Smooth muscle cell (in vitro differentiated cells): ENCODE results near the gene LRP1B. TPM values are rescaled to one million over a fixed set of nuclear protein-coding genes. Genes with fewer than 3 reads are reported as not detected.

ENCODE experiments used
- DNase-seq: peaks from one replicate; lab custom pipeline; 2025; ENCODE audit not compliant: unreplicated experiment; lab: John Stamatoyannopoulos, UW
- H2AFZ ChIP-seq: fragments of 200-600 bp; sonication (generic); 2 replicates; pipeline ENCODE4 v1.6.0; 2016; ENCODE audit warnings: antibody characterized with exemption, low read depth, mild to moderate bottlenecking
- H3F3A ChIP-seq: fragments of 200-600 bp; sonication (generic); 2 replicates; pipeline ENCODE4 v1.6.0; 2017; ENCODE audit warnings: antibody characterized with exemption, low read depth
- H3K27ac ChIP-seq: fragments of 200-600 bp; sonication (generic); 2 replicates; pipeline ENCODE4 v1.5.1; 2016; ENCODE audit warnings: low read depth, mild to moderate bottlenecking
- H3K27me3 ChIP-seq: fragments of 200-600 bp; sonication (generic); 2 replicates; pipeline ENCODE4 v1.6.1; 2016; ENCODE audit warnings: low read depth, mild to moderate bottlenecking
- H3K36me3 ChIP-seq: fragments of 200-600 bp; sonication (generic); 2 replicates; pipeline ENCODE4 v1.5.1; 2016; ENCODE audit warnings: low read depth
- H3K4me1 ChIP-seq: fragments of 200-600 bp; sonication (generic); 2 replicates; pipeline ENCODE4 v1.5.1; 2016; ENCODE audit warnings: low read depth
- H3K4me2 ChIP-seq: fragments of 200-600 bp; sonication (generic); 2 replicates; pipeline ENCODE4 v1.6.0; 2016; ENCODE audit warnings: mild to moderate bottlenecking
- H3K4me3 ChIP-seq: fragments of 200-600 bp; sonication (generic); 2 replicates; pipeline ENCODE4 v1.5.1; 2016; ENCODE audit warnings: mild to moderate bottlenecking
- H3K79me2 ChIP-seq: fragments of 200-600 bp; sonication (generic); 2 replicates; pipeline ENCODE4 v1.6.0; 2016; ENCODE audit warnings: low read depth, mild to moderate bottlenecking
- H3K9ac ChIP-seq: fragments of 200-600 bp; sonication (generic); 2 replicates; pipeline ENCODE4 v1.6.0; 2016; ENCODE audit warnings: low read depth
- H3K9me3 ChIP-seq: fragments of 200-600 bp; sonication (generic); replicated peaks from 2 replicates; pipeline ENCODE4 v1.5.1; 2016; ENCODE audit warnings: low read depth
- H4K20me1 ChIP-seq: fragments of 200-600 bp; sonication (generic); 2 replicates; pipeline ENCODE4 v1.6.0; 2016; ENCODE audit warnings: low read depth
- CTCF ChIP-seq: fragments of 200-600 bp; sonication (generic); IDR thresholded peaks from 2 replicates; pipeline ENCODE4 v1.5.1; 2017; ENCODE audit warnings: borderline replicate concordance, mild to moderate bottlenecking, antibody characterized with exemption; ENCODE audit not compliant: insufficient read depth, poor library complexity, severe bottlenecking
- WGBS: methylation state at CpG from one replicate; pipeline ENCODE4 v1.1.7; 2016; ENCODE audit warnings: low lambda C conversion rate; 5-methylcytosine and 5-hydroxymethylcytosine counted together
- polyA plus RNA-seq: library from polyadenylated mRNA; unstranded; fragments of >200 nt; fragmentation: Nextera tagmentation; extraction: Ambion mirVana; gene quantifications from 2 replicates; pipeline ENCODE4 v1.2.1, GENCODE V29; 2016
- total RNA-seq: library from RNA; depleted of rRNA; stranded (reverse); fragments of >200 nt; gene quantifications from 2 replicates; pipeline ENCODE4 v1.2.3, GENCODE V29; 2014

The LRP1B gene
- total and polyA plus RNA-seq, 2 experiments from 2014 or later, result 0.08 to 2.9 TPM

- 90% methylated on average over 3 of the region's 3 CpGs for WGBS
- DNase-seq, result no peak
- H3K4me1 ChIP-seq, result no peaks in the 10 kb centered on the region
- no peak overlapping the region for H3K4me3 ChIP-seq
- H3F3A ChIP-seq, result no peaks in the 10 kb centered on the region
- H3K27ac ChIP-seq, result no peak overlapping the region
- no peak overlapping the region for H3K9ac ChIP-seq
- H3K36me3 ChIP-seq, result no peaks in the 10 kb centered on the region
- H2AFZ ChIP-seq, result no peak overlapping the region
- H3K79me2 ChIP-seq, result no peaks in the 10 kb centered on the region
- no peak overlapping the region for H3K4me2 ChIP-seq
- no peaks in the 10 kb centered on the region for H3K27me3 ChIP-seq
- no peaks in the 10 kb centered on the region for H4K20me1 ChIP-seq
- TF ChIP-seq CTCF, result no peak
- no peaks in the 10 kb centered on the region for H3K9me3 ChIP-seq
Measured at GRCh38 chr2:140918426-140918825, 1212.4 kb downstream of the LRP1B start.

- H3K27me3 ChIP-seq, result no peaks in the 10 kb centered on the region
- TF ChIP-seq CTCF, result no peak
- no peaks in the 10 kb centered on the region for H4K20me1 ChIP-seq
- H3K36me3 ChIP-seq, result no peaks in the 10 kb centered on the region
- DNase-seq, result no peak
- H3K27ac ChIP-seq, result no peak overlapping the region
- no peak overlapping the region for H3K9ac ChIP-seq
- H3K79me2 ChIP-seq, result no peaks in the 10 kb centered on the region
- no peak overlapping the region for H2AFZ ChIP-seq
- no peak overlapping the region for H3K4me2 ChIP-seq
- no peak overlapping the region for H3K4me3 ChIP-seq
- H3K9me3 ChIP-seq, result no peaks in the 10 kb centered on the region
- H3K4me1 ChIP-seq, result no peaks in the 10 kb centered on the region
- no peaks in the 10 kb centered on the region for H3F3A ChIP-seq
Measured at GRCh38 chr2:140916410-140916809, 1214.4 kb downstream of the LRP1B start.

GRCh38 chr2:140910683-140911082 is 1220.1 kb downstream of the LRP1B start:
- no peak for TF ChIP-seq CTCF
- H3K9ac ChIP-seq, result no peak overlapping the region

GRCh38 chr2:140905083-140905781 is 1225.6 kb downstream of the LRP1B start:
- H4K20me1 ChIP-seq, result no peaks in the 10 kb centered on the region
- no peak for TF ChIP-seq CTCF
- no peak overlapping the region for H3K27ac ChIP-seq
- H3K9ac ChIP-seq, result no peak overlapping the region
- peak overlapping the region; percentile 49 for H2AFZ ChIP-seq
- no peaks in the 10 kb centered on the region for H3K9me3 ChIP-seq
- DNase-seq, result no peak
- no peak overlapping the region for H3K4me2 ChIP-seq
- H3K4me3 ChIP-seq, result no peak overlapping the region
- no peaks in the 10 kb centered on the region for H3F3A ChIP-seq
- H3K27me3 ChIP-seq, result no peaks in the 10 kb centered on the region
- WGBS, result 47% methylated on average over 6 of the region's 6 CpGs
- H3K79me2 ChIP-seq, result no peaks in the 10 kb centered on the region
- H3K36me3 ChIP-seq, result no peaks in the 10 kb centered on the region
- no peaks in the 10 kb centered on the region for H3K4me1 ChIP-seq

More at GRCh38 chr2:140910683-140911082, 1220.1 kb downstream of the LRP1B start:
- H3F3A ChIP-seq, result no peaks in the 10 kb centered on the region
- no peaks in the 10 kb centered on the region for H4K20me1 ChIP-seq
- H3K4me2 ChIP-seq, result no peak overlapping the region
- H2AFZ ChIP-seq, result no peak overlapping the region
- H3K4me3 ChIP-seq, result no peak overlapping the region
- no peaks in the 10 kb centered on the region for H3K27me3 ChIP-seq
- no peaks in the 10 kb centered on the region for H3K36me3 ChIP-seq
- no peak for DNase-seq
- no peaks in the 10 kb centered on the region for H3K4me1 ChIP-seq
- no peaks in the 10 kb centered on the region for H3K9me3 ChIP-seq
- no peaks in the 10 kb centered on the region for H3K79me2 ChIP-seq
- no peak overlapping the region for H3K27ac ChIP-seq
